Sigmoid colon (tissue), 4 donors: ENCODE measurements around the gene POT1.
A peak's percentile ranks its signal among the peaks of the same experiment; 100 is the strongest.

Experiments
- CTCF ChIP-seq, 4 experiments: fragments of 450-650 bp in 3 of 4; fragments of 200-600 bp in 1 of 4; IDR thresholded peaks; one replicate each; pipeline ENCODE4 v1.5.1; 2016 to 2019; ENCODE audit warnings: antibody characterized with exemption in 4 of 4, mild to moderate bottlenecking in 3 of 4, moderate library complexity in 2 of 4
- EP300 ChIP-seq, 4 donors: sonication (generic); formaldehyde crosslinking; IDR thresholded peaks; one replicate each; pipeline ENCODE4 v1.6.1; 2017; ENCODE audit warnings: antibody characterized with exemption in 4 of 4
- POLR2A ChIP-seq, 2 donors: fragments of 450-650 bp; IDR thresholded peaks; one replicate each; pipeline ENCODE4 v1.6.1; 2016; ENCODE audit warnings: antibody characterized with exemption in 2 of 2, mild to moderate bottlenecking in 2 of 2, moderate library complexity in 2 of 2
- POLR2AphosphoS5 ChIP-seq, 4 donors: sonication (generic); formaldehyde crosslinking; IDR thresholded peaks; one replicate each; pipeline ENCODE4 v1.6.1; 2017; ENCODE audit warnings: antibody characterized with exemption in 4 of 4

GRCh38 chr7:124929467-124930172 is at the start of gene POT1:
- TF ChIP-seq CTCF (IDR thresholded peaks at IDR 0.05) (no peak), POLR2AphosphoS5 (IDR thresholded peaks at IDR 0.05) (peak; percentile 54 to 83 (median 64)), EP300 (IDR thresholded peaks at IDR 0.05) (peak in 1 of 4 donors; percentile 67), POLR2A (IDR thresholded peaks at IDR 0.05) (no peak)
